CD8-positive, alpha-beta memory T cell (primary cell): ENCODE data around the gene CACNG4. TPM values are rescaled to one million over a fixed set of nuclear protein-coding genes. Genes with fewer than 3 reads are reported as not detected.

Experiments used
- CTCF ChIA-PET: fragments of 350-600 bp; sonication (Branson Sonifier 250); formaldehyde crosslinking; loops from one replicate; lab custom pipeline; 2021; ENCODE audit warnings: antibody characterized with exemption; lab: Charles Lee
- POLR2A ChIA-PET: fragments of 350-600 bp; sonication (Branson Sonifier 250); formaldehyde crosslinking; loops from one replicate; lab custom pipeline; 2021; ENCODE audit warnings: antibody characterized with exemption; lab: Charles Lee
- DNase-seq, 5 donors: peaks; one replicate each; pipeline versions ENCODE4 v3.0.0 to v3.0.0-alpha.2; 2020 to 2022; ENCODE audit warnings: mixed read lengths in 1 of 5
- H3K27ac ChIP-seq: one replicate; pipeline ENCODE4 v1.7.0; 2013; ENCODE audit warnings: low read depth, mild to moderate bottlenecking, low read length, moderate library complexity
- H3K27me3 ChIP-seq: 2 replicates; pipeline ENCODE4 v1.7.0; 2013; ENCODE audit warnings: low read length, mild to moderate bottlenecking; ENCODE audit not compliant: insufficient read depth, poor library complexity, severe bottlenecking
- H3K36me3 ChIP-seq: 2 replicates; pipeline ENCODE4 v1.7.0; 2013; ENCODE audit warnings: mild to moderate bottlenecking, low read length, moderate library complexity; ENCODE audit not compliant: insufficient read depth
- H3K4me1 ChIP-seq: 2 replicates; pipeline ENCODE4 v1.7.0; 2013; ENCODE audit warnings: mild to moderate bottlenecking, low read length, moderate library complexity; ENCODE audit not compliant: insufficient read depth
- H3K4me3 ChIP-seq: 2 replicates; pipeline ENCODE4 v1.7.0; 2013; ENCODE audit warnings: mild to moderate bottlenecking, low read length
- H3K9me3 ChIP-seq: 2 replicates; pipeline ENCODE4 v1.7.0; 2013; ENCODE audit warnings: mild to moderate bottlenecking, low read length
- H3K27ac Mint-ChIP-seq, 8 donors: one replicate each; pipeline ENCODE4 v1.8.0; 2020 to 2021; ENCODE audit warnings: mixed read lengths in 8 of 8, mild to moderate bottlenecking in 6 of 8, inconsistent platforms in 3 of 8, moderate library complexity in 3 of 8
- H3K27me3 Mint-ChIP-seq, 2 donors: one replicate each; pipeline ENCODE4 v1.8.0; 2020 to 2021; ENCODE audit warnings: mixed read lengths in 2 of 2, mild to moderate bottlenecking in 1 of 2, moderate library complexity in 1 of 2
- H3K36me3 Mint-ChIP-seq, 3 donors: one replicate each; pipeline ENCODE4 v1.8.0; 2020 to 2021; ENCODE audit warnings: mixed read lengths in 3 of 3, inconsistent platforms in 1 of 3, mild to moderate bottlenecking in 1 of 3
- H3K4me1 Mint-ChIP-seq, 3 donors: one replicate each; pipeline ENCODE4 v1.8.0; 2020 to 2021; ENCODE audit warnings: mixed read lengths in 3 of 3, inconsistent platforms in 1 of 3, mild to moderate bottlenecking in 1 of 3
- H3K4me3 Mint-ChIP-seq, 7 donors: one replicate each; pipeline ENCODE4 v1.8.0; 2020 to 2021; ENCODE audit warnings: mixed read lengths in 7 of 7, mild to moderate bottlenecking in 6 of 7, moderate library complexity in 4 of 7, inconsistent platforms in 2 of 7
- H3K9me3 Mint-ChIP-seq, 5 donors: one replicate each; pipeline ENCODE4 v1.8.0; 2020 to 2022; ENCODE audit warnings: mixed read lengths in 5 of 5, mild to moderate bottlenecking in 3 of 5, moderate library complexity in 2 of 5, inconsistent platforms in 1 of 5
- polyA plus RNA-seq: library from polyadenylated mRNA; unstranded; fragments of 300-500 nt; fragmentation: Illumina TruSeq; gene quantifications from one replicate; pipeline ENCODE4 v1.2.3, GENCODE V29; 2021
- total RNA-seq, 2 experiments: library from RNA; stranded (reverse); gene quantifications; one replicate each; pipeline ENCODE4 v1.2.3, GENCODE V29; 2021

CACNG4 gene
- total and polyA plus RNA-seq, 3 experiments from 2014 or later, result not detected

DNA sequence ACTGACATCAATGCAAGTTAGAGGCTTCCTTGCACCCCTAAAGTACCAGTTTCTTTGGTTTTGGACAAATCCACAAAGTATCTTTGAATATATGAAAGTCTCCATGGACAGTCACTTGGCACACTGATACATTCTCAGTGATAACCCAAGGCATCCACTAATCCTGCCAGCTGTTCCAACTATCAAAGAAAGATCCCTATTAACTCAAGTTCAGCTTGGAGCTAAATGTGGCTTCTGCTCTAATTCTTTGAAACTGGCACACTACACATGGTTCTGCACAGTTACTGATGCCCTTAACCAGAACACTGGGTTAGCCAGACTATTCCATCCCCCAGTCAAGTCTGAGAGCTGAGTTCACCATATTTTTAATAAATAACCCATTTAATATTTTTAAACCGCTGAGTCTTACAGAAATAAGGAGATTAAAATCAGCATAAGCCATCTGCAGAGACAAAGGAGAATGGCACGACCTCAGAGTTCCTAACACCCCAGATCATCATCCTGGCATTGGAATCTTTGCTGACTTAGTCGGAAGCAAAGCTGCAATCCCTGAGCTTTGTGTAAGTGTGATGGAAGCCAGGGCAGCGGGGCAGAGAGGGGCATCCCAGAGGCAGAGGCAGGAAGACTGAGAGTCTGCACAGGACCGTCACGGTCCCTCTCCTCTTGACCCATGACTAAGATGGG, 86.1 kb downstream of the CACNG4 start:
- Histone ChIP-seq H3K4me3 (no peak overlapping the region), H3K9me3 (peaks cover 9% of the 10 kb centered on the region), H3K27me3 (no peaks in the 10 kb centered on the region), H3K36me3 (no peaks in the 10 kb centered on the region), H3K27ac (no peak overlapping the region), H3K4me1 (no peaks in the 10 kb centered on the region)
- Mint-ChIP-seq H3K4me3 (no peak overlapping the region), H3K27ac (no peak overlapping the region), H3K9me3 (peaks cover 17 to 28% (median 24%) of the 10 kb centered on the region in 5 donors), H3K4me1 (no peaks in the 10 kb centered on the region), H3K27me3 (peaks cover 2 to 7% of the 10 kb centered on the region in 2 donors), H3K36me3 (peaks cover 2 to 24% (median 4%) of the 10 kb centered on the region in 3 donors)
- CTCF ChIA-PET, result no interaction called here
- POLR2A ChIA-PET, result no interaction called here
- peak in 1 of 5 donors; percentile 15 for DNase-seq

DNA sequence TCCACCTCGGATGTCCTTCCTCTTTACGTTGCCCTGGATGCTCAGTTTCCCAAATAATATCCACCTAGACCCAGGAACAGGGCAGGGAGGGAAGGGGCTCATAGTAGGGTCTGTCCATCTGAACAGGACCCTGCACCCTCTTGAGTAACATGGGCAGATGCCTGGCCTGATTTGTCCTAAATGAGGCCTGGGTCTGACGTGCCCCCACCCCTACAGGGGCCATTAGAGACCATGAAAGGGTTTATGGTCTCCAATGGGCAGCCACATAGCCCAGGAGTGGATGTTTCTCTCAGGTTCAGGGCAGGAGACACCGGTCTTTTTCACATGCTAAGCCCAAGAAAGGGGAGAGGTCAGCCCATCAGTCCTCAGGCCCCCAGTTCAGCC, 86.6 kb downstream of the CACNG4 start:
- Mint-ChIP-seq H3K4me3 (no peak overlapping the region), H3K9me3 (peaks cover 17 to 27% (median 24%) of the 10 kb centered on the region in 5 donors)
- CTCF ChIA-PET, result no interaction called here

GRCh38 chr17:67051837-67052236, 87.3 kb downstream of the CACNG4 start:
- Histone ChIP-seq H3K9me3 (peaks cover 9% of the 10 kb centered on the region), H3K27me3 (no peaks in the 10 kb centered on the region), H3K4me1 (no peaks in the 10 kb centered on the region), H3K36me3 (no peaks in the 10 kb centered on the region), H3K4me3 (no peak overlapping the region), H3K27ac (no peak overlapping the region)
- Mint-ChIP-seq H3K4me1 (no peaks in the 10 kb centered on the region), H3K4me3 (no peak overlapping the region), H3K36me3 (peaks cover 2 to 22% (median 4%) of the 10 kb centered on the region in 3 donors), H3K27ac (peak overlapping the region in 1 of 8 donors; percentile 38), H3K27me3 (peaks cover 0 to 4% of the 10 kb centered on the region in 2 donors), H3K9me3 (peaks cover 17 to 27% (median 24%) of the 10 kb centered on the region in 5 donors)
- CTCF ChIA-PET, result no interaction called here
- POLR2A ChIA-PET, result no interaction called here
- DNase-seq, result peak in 1 of 5 donors; percentile 8

More for the DNA sequence above, 86.6 kb downstream of the CACNG4 start:
- H3K27me3 Mint-ChIP-seq, result peaks cover 1 to 2% of the 10 kb centered on the region in 2 donors
- Histone ChIP-seq H3K27me3 (no peaks in the 10 kb centered on the region), H3K27ac (no peak overlapping the region), H3K9me3 (peaks cover 9% of the 10 kb centered on the region), H3K4me1 (no peaks in the 10 kb centered on the region), H3K4me3 (no peak overlapping the region), H3K36me3 (no peaks in the 10 kb centered on the region)
- H3K4me1 Mint-ChIP-seq, result no peaks in the 10 kb centered on the region
- peak in 1 of 5 donors; percentile 6 for DNase-seq
- POLR2A ChIA-PET, result no interaction called here
- H3K36me3 Mint-ChIP-seq, result peaks cover 2 to 24% (median 4%) of the 10 kb centered on the region in 3 donors
- no peak overlapping the region for H3K27ac Mint-ChIP-seq

- H3K9me3 ChIP-seq, result peaks cover 6% of the 10 kb centered on the region
- Mint-ChIP-seq H3K4me1 (no peaks in the 10 kb centered on the region), H3K4me3 (no peak overlapping the region), H3K27ac (no peak overlapping the region), H3K36me3 (peaks cover 2 to 12% (median 4%) of the 10 kb centered on the region in 3 donors), H3K27me3 (peaks cover 0 to 4% of the 10 kb centered on the region in 2 donors), H3K9me3 (peaks cover 14 to 19% (median 18%) of the 10 kb centered on the region in 5 donors)
- H3K27ac ChIP-seq, result no peak overlapping the region
- H3K4me3 ChIP-seq, result no peak overlapping the region
- no peaks in the 10 kb centered on the region for H3K27me3 ChIP-seq
- DNase-seq, result peak in 1 of 5 donors; percentile 19
- H3K4me1 ChIP-seq, result no peaks in the 10 kb centered on the region
- ChIA-PET POLR2A (no interaction called here), CTCF (no interaction called here)
- H3K36me3 ChIP-seq, result no peaks in the 10 kb centered on the region
Measured at GRCh38 chr17:67052720-67053437, 88.4 kb downstream of the CACNG4 start.

GRCh38 chr17:67053438-67054000, 89.0 kb downstream of the CACNG4 start:
- Mint-ChIP-seq H3K9me3 (peaks cover 11 to 14% (median 12%) of the 10 kb centered on the region in 5 donors), H3K36me3 (peaks cover 2 to 7% (median 4%) of the 10 kb centered on the region in 3 donors), H3K27me3 (peaks cover 0 to 4% of the 10 kb centered on the region in 2 donors), H3K4me1 (no peaks in the 10 kb centered on the region), H3K4me3 (no peak overlapping the region), H3K27ac (peak overlapping the region in 1 of 8 donors; percentile 70)
- peak in 1 of 5 donors; percentile 19 for DNase-seq
- H3K4me1 ChIP-seq, result no peaks in the 10 kb centered on the region
- ChIA-PET CTCF (no interaction called here), POLR2A (no interaction called here)
- H3K36me3 ChIP-seq, result no peaks in the 10 kb centered on the region
- no peaks in the 10 kb centered on the region for H3K27me3 ChIP-seq
- H3K4me3 ChIP-seq, result no peak overlapping the region
- H3K9me3 ChIP-seq, result peaks cover 6% of the 10 kb centered on the region
- no peak overlapping the region for H3K27ac ChIP-seq

- Mint-ChIP-seq H3K4me1 (no peaks in the 10 kb centered on the region), H3K9me3 (peaks cover 5 to 8% (median 7%) of the 10 kb centered on the region in 5 donors), H3K36me3 (peaks cover 0 to 4% (median 1%) of the 10 kb centered on the region in 3 donors), H3K27me3 (peaks cover 0 to 4% of the 10 kb centered on the region in 2 donors), H3K27ac (peak overlapping the region in 1 of 8 donors; percentile 70), H3K4me3 (no peak overlapping the region)
- H3K27ac ChIP-seq, result no peak overlapping the region
- H3K4me3 ChIP-seq, result no peak overlapping the region
- ChIA-PET POLR2A (no interaction called here), CTCF (no interaction called here)
- H3K27me3 ChIP-seq, result no peaks in the 10 kb centered on the region
- no peaks in the 10 kb centered on the region for H3K4me1 ChIP-seq
- H3K9me3 ChIP-seq, result peaks cover 5% of the 10 kb centered on the region
- peak in 1 of 5 donors; percentile 37 for DNase-seq
- H3K36me3 ChIP-seq, result no peaks in the 10 kb centered on the region
Measured at GRCh38 chr17:67054011-67054591, 89.6 kb downstream of the CACNG4 start.

GRCh38 chr17:67054608-67055007, 90.1 kb downstream of the CACNG4 start:
- Mint-ChIP-seq H3K27ac (peak overlapping the region in 2 of 8 donors; percentile 0 to 45), H3K9me3 (peaks cover under 1 to 4% (median 1%) of the 10 kb centered on the region in 5 donors), H3K36me3 (peaks cover 0 to 4% (median 0%) of the 10 kb centered on the region in 3 donors), H3K4me3 (no peak overlapping the region), H3K4me1 (no peaks in the 10 kb centered on the region), H3K27me3 (peaks cover 0 to 4% of the 10 kb centered on the region in 2 donors)
- Histone ChIP-seq H3K4me1 (no peaks in the 10 kb centered on the region), H3K27ac (no peak overlapping the region), H3K9me3 (peaks cover under 1% of the 10 kb centered on the region), H3K36me3 (no peaks in the 10 kb centered on the region), H3K27me3 (no peaks in the 10 kb centered on the region), H3K4me3 (no peak overlapping the region)
- ChIA-PET POLR2A (no interaction called here), CTCF (no interaction called here)
- DNase-seq, result peak in 1 of 5 donors; percentile 3
